GM12892 (cell line): ENCODE data around the gene CDKL5.

Experiments
- POLR2A ChIP-seq: IDR thresholded peaks from 2 replicates; pipeline ENCODE4 v1.6.1; 2011; ENCODE audit warnings: low read depth, low read length, control low read depth
- POLR2AphosphoS5 ChIP-seq: IDR thresholded peaks from 2 replicates; pipeline ENCODE4 v1.6.1; 2011; ENCODE audit warnings: low read depth, low read length, control low read depth
- TAF1 ChIP-seq: IDR thresholded peaks from 2 replicates; pipeline ENCODE4 v1.6.1; 2011; ENCODE audit warnings: low read depth, mild to moderate bottlenecking, control low read depth, low read length, borderline replicate concordance

GRCh38 chrX:18537524-18537923, 112.1 kb downstream of the CDKL5 start:
- no peak for TF ChIP-seq POLR2AphosphoS5
- no peak for TF ChIP-seq POLR2A
- TF ChIP-seq TAF1: no peak
